Smooth muscle cell of the brain vasculature (primary cell): ENCODE data around the gene FBXW10.
A peak's percentile ranks its signal among the peaks of the same experiment; 100 is the strongest.
"Not testable (repeated sequence)": the region's sequence is repeated elsewhere in the genome, so short reads cannot be mapped to it uniquely, and the experiment has no call there.

Experiments
- DNase-seq: peaks from one replicate; pipeline ENCODE4 v3.0.0-alpha.2; 2012; ENCODE audit warnings: low read depth, low spot score

FBXW10 gene

GRCh38 chr17:18747501-18747900 is 3.6 kb downstream of the FBXW10 start:
- not testable (repeated sequence) for DNase-seq

- not testable (repeated sequence) for DNase-seq
These were observed 6.4 kb downstream of the FBXW10 start for GRCh38 chr17:18750242-18750641.

- not testable (repeated sequence) for DNase-seq
These were observed 10.1 kb downstream of the FBXW10 start for GRCh38 chr17:18753829-18754409.

GRCh38 chr17:18755969-18756368 is 12.1 kb downstream of the FBXW10 start:
- not testable (repeated sequence) for DNase-seq

- DNase-seq, result not testable (repeated sequence)
These were observed 13.7 kb downstream of the FBXW10 start for GRCh38 chr17:18757368-18758044.

GRCh38 chr17:18758344-18758743 is 14.5 kb downstream of the FBXW10 start:
- DNase-seq, result not testable (repeated sequence)

GRCh38 chr17:18760221-18760620 is 16.4 kb downstream of the FBXW10 start:
- DNase-seq, result not testable (repeated sequence)

- not testable (repeated sequence) for DNase-seq
These were observed 26.7 kb downstream of the FBXW10 start for GRCh38 chr17:18770572-18770971.

GRCh38 chr17:18771066-18771465 is 27.2 kb downstream of the FBXW10 start:
- not testable (repeated sequence) for DNase-seq

- DNase-seq, result no peak
These were observed 28.6 kb downstream of the FBXW10 start for GRCh38 chr17:18772471-18772870.

- DNase-seq, result peak; percentile 53
These were observed 37.3 kb downstream of the FBXW10 start, which contains the start of gene TVP23B for GRCh38 chr17:18780991-18781718. Gene TVP23B, plus strand, starts transcription at chr17:18781183. Its CDS starts 111 bp downstream, at chr17:18781294.

- DNase-seq, result not testable (repeated sequence)
These were observed 38.0 kb downstream of the FBXW10 start for GRCh38 chr17:18781805-18782204.

- not testable (repeated sequence) for DNase-seq
These were observed 42.1 kb downstream of the FBXW10 start for GRCh38 chr17:18785933-18786332.

- not testable (repeated sequence) for DNase-seq
These were observed 43.0 kb downstream of the FBXW10 start for GRCh38 chr17:18786890-18787289.

GRCh38 chr17:18791402-18791801 is 47.5 kb downstream of the FBXW10 start:
- DNase-seq, result not testable (repeated sequence)

- DNase-seq, result not testable (repeated sequence)
These were observed 51.0 kb downstream of the FBXW10 start for GRCh38 chr17:18794841-18795240.

GRCh38 chr17:18796887-18797286 is 53.0 kb downstream of the FBXW10 start:
- not testable (repeated sequence) for DNase-seq

GRCh38 chr17:18803458-18804245 is 59.8 kb downstream of the FBXW10 start:
- DNase-seq, result not testable (repeated sequence)

- DNase-seq, result not testable (repeated sequence)
These were observed 72.1 kb downstream of the FBXW10 start for GRCh38 chr17:18815924-18816323.

- peak; percentile 37 for DNase-seq
These were observed 72.9 kb downstream of the FBXW10 start for GRCh38 chr17:18816489-18817371.
